Gastrocnemius medialis (tissue), 4 donors: Measurements from ENCODE around the gene SBF1. TPM values are rescaled to one million over a fixed set of nuclear protein-coding genes. Genes with fewer than 3 reads are reported as not detected.

Source experiments
- ATAC-seq, 2 donors: fragments of 150-250 bp; one replicate each; pipeline ENCODE4 v1.9.1; 2016
- DNase-seq, 2 donors: peaks; one replicate each; pipeline ENCODE4 v3.0.0-alpha.2; 2019
- H3K27ac ChIP-seq, 4 donors: fragments of 200-600 bp; sonication (generic); 1 replicate in 1 of 4; 2 replicates in 3 of 4; pipeline ENCODE4 v1.5.1; 2016 to 2018; ENCODE audit warnings: mild to moderate bottlenecking in 2 of 4, moderate library complexity in 1 of 4
- H3K27me3 ChIP-seq, 3 donors: fragments of 200-600 bp; sonication (generic) in 2 of 3; 1 replicate in 1 of 3; 2 replicates in 2 of 3; pipeline versions ENCODE4 v1.5.1 to v1.6.0; 2016 to 2019; ENCODE audit warnings: mild to moderate bottlenecking in 1 of 3, moderate library complexity in 1 of 3
- H3K36me3 ChIP-seq, 2 donors: fragments of 200-600 bp; sonication (generic) in 1 of 2; one replicate each; pipeline ENCODE4 v1.5.1; 2017 to 2018
- H3K4me1 ChIP-seq, 2 donors: fragments of 200-600 bp; sonication (generic) in 1 of 2; one replicate each; pipeline ENCODE4 v1.5.1; 2016 to 2017; ENCODE audit warnings: mild to moderate bottlenecking in 2 of 2
- H3K4me3 ChIP-seq, 4 donors: fragments of 200-600 bp; sonication (generic) in 3 of 4; 1 replicate in 1 of 4; 2 replicates in 3 of 4; pipeline ENCODE4 v1.5.1; 2016 to 2019; ENCODE audit warnings: mild to moderate bottlenecking in 2 of 4
- H3K9me3 ChIP-seq, 3 donors: fragments of 200-600 bp; sonication (generic) in 2 of 3; 1 replicate in 1 of 3; 2 replicates in 2 of 3; pipeline ENCODE4 v1.5.1; 2016 to 2019
- POLR2A ChIP-seq, 2 donors: fragments of 450-650 bp; IDR thresholded peaks; one replicate each; pipeline ENCODE4 v1.6.1; 2017; ENCODE audit warnings: antibody characterized with exemption in 2 of 2, mild to moderate bottlenecking in 2 of 2, moderate library complexity in 2 of 2
- in situ Hi-C, 4 donors: fragments of 200-750 bp; cut with MboI; loops; one replicate each; pipeline versions ENCODE4 v1.15.0 to v1.8.0; 2017; ENCODE audit warnings: low sequenced_read_pairs in 4 of 4
- intact Hi-C: fragments of 100-400 bp; cut with DNase I; formaldehyde crosslinking; loops from one replicate; pipeline ENCODE4 v1.15.1; 2023; ENCODE audit warnings: low total_unique reads
- total RNA-seq, 4 donors: library from RNA; depleted of rRNA; stranded (reverse); fragments of >200 nt; gene quantifications; one replicate each; pipeline versions ENCODE4 v1.1.0 to v1.2.3, GENCODE V29; 2016
- TF ChIP-seq, protein P1 (sequence below), 5 experiments: fragments of 450-650 bp in 3 of 5; fragments of 200-600 bp in 2 of 5; sonication (generic) in 2 of 5; IDR thresholded peaks in 4 of 5; conservative IDR thresholded peaks in 1 of 5; 1 replicate in 4 of 5; 2 replicates in 1 of 5; pipeline ENCODE4 v1.5.1; 2016 to 2019; ENCODE audit warnings: antibody characterized with exemption in 5 of 5, mild to moderate bottlenecking in 3 of 5, moderate library complexity in 3 of 5

SBF1 gene
- total RNA-seq, 4 donors from 2014 or later = 50.5 to 116 (median 107) TPM

- ATAC-seq (no peak), DNase-seq (no peak)
- in situ Hi-C loops = no loop called here
- H3K9me3 ChIP-seq = no peaks in the 10 kb centered on the region
- H3K36me3 ChIP-seq = peaks cover 0 to 13% of the 10 kb centered on the region in 2 donors
- peaks cover 45 to 54% of the 10 kb centered on the region in 2 donors for H3K4me1 ChIP-seq
- no peak overlapping the region for H3K27ac ChIP-seq
- no peaks in the 10 kb centered on the region for H3K27me3 ChIP-seq
- intact Hi-C loops = no loop called here
- H3K4me3 ChIP-seq = no peak overlapping the region
- no peak for TF ChIP-seq POLR2A (IDR thresholded peaks at IDR 0.05)
- TF ChIP-seq, protein P1, sequence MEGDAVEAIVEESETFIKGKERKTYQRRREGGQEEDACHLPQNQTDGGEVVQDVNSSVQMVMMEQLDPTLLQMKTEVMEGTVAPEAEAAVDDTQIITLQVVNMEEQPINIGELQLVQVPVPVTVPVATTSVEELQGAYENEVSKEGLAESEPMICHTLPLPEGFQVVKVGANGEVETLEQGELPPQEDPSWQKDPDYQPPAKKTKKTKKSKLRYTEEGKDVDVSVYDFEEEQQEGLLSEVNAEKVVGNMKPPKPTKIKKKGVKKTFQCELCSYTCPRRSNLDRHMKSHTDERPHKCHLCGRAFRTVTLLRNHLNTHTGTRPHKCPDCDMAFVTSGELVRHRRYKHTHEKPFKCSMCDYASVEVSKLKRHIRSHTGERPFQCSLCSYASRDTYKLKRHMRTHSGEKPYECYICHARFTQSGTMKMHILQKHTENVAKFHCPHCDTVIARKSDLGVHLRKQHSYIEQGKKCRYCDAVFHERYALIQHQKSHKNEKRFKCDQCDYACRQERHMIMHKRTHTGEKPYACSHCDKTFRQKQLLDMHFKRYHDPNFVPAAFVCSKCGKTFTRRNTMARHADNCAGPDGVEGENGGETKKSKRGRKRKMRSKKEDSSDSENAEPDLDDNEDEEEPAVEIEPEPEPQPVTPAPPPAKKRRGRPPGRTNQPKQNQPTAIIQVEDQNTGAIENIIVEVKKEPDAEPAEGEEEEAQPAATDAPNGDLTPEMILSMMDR (IDR thresholded peaks at IDR 0.05 in 4 of 5, conservative IDR thresholded peaks at IDR 0.05 in 1 of 5) = no peak
Measured at GRCh38 chr22:50471197-50471847, 3.5 kb downstream of the SBF1 start.

GRCh38 chr22:50470491-50470890, 4.3 kb downstream of the SBF1 start:
- no peak for ATAC-seq
- in situ Hi-C loops = no loop called here

DNA sequence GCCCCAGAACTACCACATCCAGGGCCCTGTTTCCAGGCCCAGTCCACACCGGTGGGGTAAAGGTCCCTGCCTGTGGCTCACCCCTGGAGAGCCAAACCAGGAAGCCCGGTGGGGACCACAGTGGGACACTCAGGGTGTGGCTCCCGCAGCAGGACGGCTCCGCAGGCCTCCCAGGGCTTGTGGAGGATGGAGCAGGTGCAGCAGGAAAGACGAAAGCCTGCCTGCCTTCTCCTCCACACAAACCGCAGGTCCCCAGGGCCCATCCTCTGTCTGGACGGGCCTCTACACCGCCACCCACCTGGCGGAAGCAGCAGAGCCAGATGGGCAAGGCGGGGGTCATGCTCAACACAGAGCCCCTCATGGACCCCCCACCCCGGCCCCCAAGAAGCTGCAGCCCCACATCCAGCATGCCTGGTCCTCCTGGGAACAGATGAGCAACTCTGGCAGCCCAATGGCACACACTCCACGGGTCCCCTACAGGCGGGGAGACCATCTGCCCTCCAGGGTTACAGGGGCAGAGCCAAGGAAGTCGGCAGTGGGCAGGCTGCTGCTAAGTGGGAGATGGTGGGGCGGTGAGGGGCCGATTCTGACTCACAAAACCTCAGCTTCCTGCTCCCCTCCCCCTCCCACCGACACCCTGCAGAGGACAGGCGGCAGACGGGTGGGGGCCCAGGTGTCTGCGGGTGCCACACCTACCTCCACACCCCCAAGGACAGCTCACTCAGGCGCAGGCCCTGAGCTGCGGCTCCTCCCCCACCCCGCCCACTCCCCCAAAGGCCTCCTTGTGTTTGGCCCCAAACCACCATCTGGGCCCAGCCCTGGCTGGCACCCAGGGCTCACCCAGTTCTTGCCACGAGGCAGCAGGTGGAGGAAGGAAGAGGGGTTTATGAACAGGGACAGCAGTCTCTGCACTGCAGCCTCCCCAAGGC, 5.2 kb downstream of the SBF1 start:
- DNase-seq (peak in 1 of 2 donors; percentile 43), ATAC-seq (no peak)
- no peaks in the 10 kb centered on the region for H3K27me3 ChIP-seq
- H3K36me3 ChIP-seq = peaks cover 0 to 30% of the 10 kb centered on the region in 2 donors
- TF ChIP-seq, protein P1 (IDR thresholded peaks at IDR 0.05 in 4 of 5, conservative IDR thresholded peaks at IDR 0.05 in 1 of 5) = no peak
- TF ChIP-seq POLR2A (IDR thresholded peaks at IDR 0.05) = no peak
- in situ Hi-C loops (no loop called here), intact Hi-C loops (no loop called here)
- H3K4me3 ChIP-seq = no peak overlapping the region
- H3K27ac ChIP-seq = no peak overlapping the region
- H3K9me3 ChIP-seq = no peaks in the 10 kb centered on the region
- H3K4me1 ChIP-seq = peaks cover 41 to 49% of the 10 kb centered on the region in 2 donors

More at GRCh38 chr22:50470491-50470890, 4.3 kb downstream of the SBF1 start:
- H3K4me1 ChIP-seq = peaks cover 44 to 53% of the 10 kb centered on the region in 2 donors
- no peaks in the 10 kb centered on the region for H3K9me3 ChIP-seq
- no peak overlapping the region for H3K4me3 ChIP-seq
- no peak overlapping the region for H3K27ac ChIP-seq
- no peak for DNase-seq
- no peaks in the 10 kb centered on the region for H3K27me3 ChIP-seq
- intact Hi-C loops = no loop called here
- TF ChIP-seq, protein P1 (IDR thresholded peaks at IDR 0.05 in 4 of 5, conservative IDR thresholded peaks at IDR 0.05 in 1 of 5) = no peak
- H3K36me3 ChIP-seq = peaks cover 0 to 21% of the 10 kb centered on the region in 2 donors

GRCh38 chr22:50468626-50469025, 6.2 kb downstream of the SBF1 start:
- Histone ChIP-seq H3K9me3 (no peaks in the 10 kb centered on the region), H3K4me3 (no peak overlapping the region), H3K4me1 (peaks cover 38 to 44% of the 10 kb centered on the region in 2 donors), H3K27me3 (no peaks in the 10 kb centered on the region), H3K27ac (no peak overlapping the region), H3K36me3 (peaks cover 0 to 40% of the 10 kb centered on the region in 2 donors)
- intact Hi-C loops (no loop called here), in situ Hi-C loops (no loop called here)
- no peak for TF ChIP-seq POLR2A (IDR thresholded peaks at IDR 0.05)
- TF ChIP-seq, protein P1 (IDR thresholded peaks at IDR 0.05 in 4 of 5, conservative IDR thresholded peaks at IDR 0.05 in 1 of 5) = no peak
- DNase-seq (no peak), ATAC-seq (no peak)
